Mucosa of gallbladder (tissue), 1 donor: ENCODE data around the gene BSPH1. TPM values are rescaled to one million over a fixed set of nuclear protein-coding genes. Genes with fewer than 3 reads are reported as not detected.
A peak's percentile ranks its signal among the peaks of the same experiment; 100 is the strongest.
"Not testable (repeated sequence)": the region's sequence is repeated elsewhere in the genome, so short reads cannot be mapped to it uniquely, and the experiment has no call there.

ENCODE experiments used
- DNase-seq: peaks from one replicate; pipeline ENCODE4 v3.0.0-alpha.2; 2020; ENCODE audit warnings: low spot score
- total RNA-seq: library from RNA; stranded (reverse); gene quantifications from one replicate; pipeline ENCODE4 v1.2.1, GENCODE V29; 2021
- donor health status: DM: no; HTN: no; CAD: no.

BSPH1 gene
- total RNA-seq, result not detected

DNA sequence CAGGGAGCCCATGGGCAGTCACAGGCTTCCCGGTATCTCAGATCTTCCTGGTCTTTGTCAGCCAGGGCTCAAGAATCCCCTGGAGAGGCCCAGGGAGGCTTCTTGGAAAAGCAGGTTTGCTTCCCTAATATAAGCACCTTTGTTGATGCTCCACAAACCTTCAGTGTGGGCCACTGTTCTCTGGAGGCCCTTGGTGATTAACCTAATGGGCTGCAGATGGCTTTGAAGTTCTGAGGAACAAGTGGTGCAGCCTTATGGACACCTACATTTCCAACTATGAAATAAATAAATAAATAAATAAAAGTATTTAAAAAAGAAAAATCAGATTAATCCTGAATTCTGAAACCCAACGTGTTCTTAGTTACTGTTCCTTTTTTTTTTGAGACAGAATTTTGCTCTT, at the start of gene BSPH1:
Gene BSPH1, minus strand, starts transcription at position 101 of the 400 bp plus-strand sequence. Its CDS starts 89 bp downstream, at position 12.
- DNase-seq, result no peak

DNA sequence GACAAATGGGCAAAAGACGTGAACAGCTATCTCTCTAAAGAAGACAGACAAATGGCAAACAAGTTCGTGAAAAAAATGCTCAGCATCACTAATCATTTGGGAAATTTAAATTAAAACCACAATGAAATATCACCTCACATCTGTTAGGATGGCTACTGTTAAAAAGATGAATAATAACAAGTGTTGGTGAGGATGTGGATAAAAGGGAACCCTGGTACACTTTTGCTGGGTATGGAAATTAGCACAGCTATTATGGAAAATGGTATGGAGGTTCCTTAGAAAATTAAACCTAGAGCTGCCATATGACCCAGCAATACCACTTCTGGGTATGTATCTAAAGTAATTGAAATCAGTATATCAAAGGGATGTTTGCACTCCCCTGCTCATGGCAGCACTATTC, 44.8 kb upstream of the BSPH1 start:
- DNase-seq, result no peak

- DNase-seq, result no peak
Measured at GRCh38 chr19:48033604-48034003, 41.6 kb upstream of the BSPH1 start.

- no peak for DNase-seq
Measured at GRCh38 chr19:48030073-48030472, 38.1 kb upstream of the BSPH1 start.

DNA sequence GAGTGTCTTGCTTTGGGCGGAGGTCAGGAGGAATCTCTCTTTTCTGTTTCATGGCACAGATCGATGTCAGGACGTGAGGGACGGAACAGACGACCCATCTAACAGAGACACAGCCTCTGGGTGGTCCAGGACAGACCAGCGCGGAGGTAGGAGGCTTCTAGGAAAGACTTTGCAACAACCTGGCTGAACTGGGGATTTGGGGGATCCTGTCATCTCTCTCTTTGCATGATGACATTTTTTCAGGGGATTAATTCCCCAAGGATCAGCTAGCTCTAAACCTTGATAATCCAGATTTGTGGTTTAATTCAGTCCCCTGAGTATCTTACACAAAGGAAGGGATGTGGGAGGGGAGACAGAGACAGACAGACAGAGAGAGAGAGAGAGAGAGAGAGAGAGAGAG, 37.5 kb upstream of the BSPH1 start:
- DNase-seq, result no peak

DNA sequence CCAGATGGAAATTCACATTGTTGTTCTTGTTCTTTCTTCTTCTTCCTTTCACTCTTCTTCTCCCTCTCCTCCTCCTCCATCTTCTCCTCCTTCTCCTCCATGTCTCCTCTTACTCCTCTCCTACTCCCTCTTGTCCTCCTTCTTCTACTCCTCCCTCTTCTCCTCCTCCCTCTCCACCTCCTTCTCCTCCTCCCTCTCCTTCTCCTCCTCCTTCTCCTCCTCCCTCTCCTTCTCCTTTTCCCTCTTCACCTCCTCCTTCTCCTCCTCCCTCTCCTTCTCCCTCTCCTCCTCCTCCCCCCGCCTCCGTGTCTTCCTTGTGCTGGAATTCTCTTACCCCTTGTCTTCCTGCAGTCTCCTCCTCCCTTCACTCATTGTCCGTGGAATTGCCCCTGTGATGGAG, 33.5 kb upstream of the BSPH1 start:
- DNase-seq, result no peak

DNA sequence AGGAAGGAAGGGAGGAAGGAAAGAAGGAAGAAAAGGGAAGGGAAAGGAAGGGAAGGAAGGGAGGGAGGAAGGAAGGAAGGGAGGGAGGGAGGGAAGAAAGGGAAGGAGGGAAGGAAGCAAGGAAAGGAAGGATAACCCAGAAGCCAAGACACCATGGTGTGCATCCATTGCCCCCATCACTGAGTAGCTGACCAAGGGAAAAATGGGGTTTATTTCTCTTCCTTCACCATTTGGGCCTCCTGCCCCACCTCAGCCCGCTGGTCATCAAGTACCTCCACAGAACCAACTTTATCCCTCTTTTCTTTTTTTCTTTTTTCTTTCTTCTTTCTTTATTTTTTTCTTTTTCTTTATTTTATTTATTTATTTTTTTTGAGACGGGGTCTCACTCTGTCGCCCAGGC, 31.5 kb upstream of the BSPH1 start:
- no peak for DNase-seq

GRCh38 chr19:48023011-48023410, 31.0 kb upstream of the BSPH1 start:
- DNase-seq, result no peak

GRCh38 chr19:48020686-48021085, 28.7 kb upstream of the BSPH1 start:
- DNase-seq, result no peak

DNA sequence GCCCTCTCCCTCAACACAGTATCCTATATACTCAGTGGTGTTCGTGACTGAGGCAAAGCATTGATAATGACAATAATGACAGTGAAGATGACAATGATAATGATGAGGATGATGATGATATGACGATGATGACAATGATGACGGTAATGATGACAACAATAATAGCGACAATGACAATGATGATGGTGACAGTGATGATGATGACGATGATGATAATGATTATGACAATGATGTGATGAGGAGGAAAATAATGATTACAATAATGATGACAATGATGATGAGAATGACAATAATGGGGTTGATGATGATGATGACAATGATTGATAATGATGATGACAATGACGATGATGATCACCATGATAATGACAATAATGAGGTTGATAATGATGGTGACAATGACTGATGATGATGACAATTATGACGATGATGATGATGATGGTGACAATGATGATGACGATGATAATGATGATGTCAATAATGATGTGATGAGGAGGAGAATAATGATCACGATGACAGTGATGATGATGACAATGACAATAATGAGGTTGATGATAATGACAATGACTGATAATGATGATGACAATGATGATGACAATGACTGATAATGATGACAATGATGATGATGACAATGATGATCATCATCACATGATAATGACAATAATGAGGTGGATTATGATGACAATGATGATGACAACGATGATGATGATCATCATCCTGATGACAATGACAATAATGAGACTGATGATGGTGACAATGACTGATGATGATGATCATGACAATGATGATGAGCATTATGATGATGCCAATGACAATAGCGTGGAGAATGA, 19.2 kb upstream of the BSPH1 start:
- no peak for DNase-seq

DNA sequence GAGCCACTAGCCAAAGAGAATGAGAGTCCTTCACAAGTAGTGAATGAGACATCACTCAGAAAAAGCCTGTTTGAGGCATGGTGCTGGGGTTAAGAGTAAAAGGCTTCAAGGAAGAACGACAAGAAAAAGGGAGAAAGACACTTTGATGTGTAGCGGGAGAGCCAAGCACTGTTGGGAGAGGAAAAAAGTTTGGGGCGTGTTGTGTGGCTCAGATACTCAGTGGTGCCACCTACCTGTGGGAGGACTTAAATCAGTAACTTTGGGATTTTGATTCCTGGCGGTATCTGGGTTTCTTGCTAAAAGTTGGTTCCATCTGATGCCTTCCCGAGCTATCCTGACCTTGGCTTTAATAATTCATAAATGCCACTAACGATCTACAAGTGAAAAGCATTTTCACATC, 14.8 kb upstream of the BSPH1 start:
- DNase-seq, result no peak

- no peak for DNase-seq
Measured at GRCh38 chr19:48004236-48004635, 12.3 kb upstream of the BSPH1 start.

DNA sequence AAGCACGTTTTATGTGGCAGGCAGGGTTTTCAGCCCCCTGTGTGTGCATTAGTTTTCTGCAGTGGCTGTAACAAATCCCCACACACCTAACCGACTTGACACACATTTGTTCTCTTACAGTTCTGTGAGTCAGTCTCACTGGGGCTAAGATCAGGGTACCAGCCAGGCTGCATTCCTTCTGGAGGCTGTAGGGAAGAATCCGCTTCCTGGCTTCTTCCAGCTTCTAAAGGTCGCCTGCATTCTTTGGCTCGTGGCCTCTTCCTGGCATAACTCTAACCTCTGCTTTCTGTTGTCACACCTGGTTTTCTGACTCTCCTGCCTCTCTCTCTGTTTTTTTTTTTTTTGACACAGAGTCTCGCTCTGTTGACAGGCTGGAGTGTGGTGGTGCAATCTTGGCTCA, 8.9 kb upstream of the BSPH1 start:
- DNase-seq, result no peak

DNA sequence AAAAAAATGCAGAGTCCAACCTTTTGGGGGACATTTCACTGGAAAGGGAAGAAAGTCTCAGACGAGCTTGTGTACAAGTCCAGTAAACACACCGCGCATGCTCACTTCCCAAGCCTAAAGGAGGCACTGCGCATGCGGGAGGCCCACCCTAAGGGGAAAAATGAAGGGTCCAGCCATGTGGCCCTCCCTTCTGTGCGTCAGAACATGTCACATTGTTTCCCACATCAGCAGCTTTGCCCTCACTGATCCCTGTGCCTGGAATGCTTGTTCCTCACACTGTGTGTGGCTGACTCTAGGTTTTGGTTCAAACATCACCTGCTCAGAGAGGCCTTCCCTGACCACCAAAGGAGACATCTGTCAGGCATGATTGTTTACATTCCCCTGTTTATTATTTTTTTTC, 6.8 kb upstream of the BSPH1 start:
- DNase-seq, result no peak

DNA sequence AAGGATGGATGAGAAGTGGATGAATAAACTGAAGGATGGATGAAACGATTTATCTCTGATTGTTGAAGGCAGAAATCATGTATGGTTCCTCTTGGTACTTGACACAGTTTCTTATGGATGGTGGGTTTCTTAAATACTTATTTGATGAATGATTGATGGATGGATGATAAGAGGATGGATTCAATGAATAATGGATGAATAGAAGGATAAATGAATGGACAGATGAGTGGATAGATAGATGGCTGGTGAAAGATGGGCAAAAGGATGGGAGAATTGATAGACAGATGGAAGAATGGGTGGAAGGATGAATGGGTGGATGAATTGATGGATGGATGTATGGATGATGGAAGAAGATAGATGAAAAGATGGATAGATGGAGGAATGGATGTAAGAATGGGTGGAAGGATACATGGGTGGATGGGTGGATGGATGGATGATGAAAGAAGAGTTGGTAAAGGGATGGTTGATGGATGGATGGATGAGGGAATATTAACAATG, 4.3 kb upstream of the BSPH1 start:
- DNase-seq, result no peak

- DNase-seq, result no peak
Measured at GRCh38 chr19:47994209-47994802, 2.3 kb upstream of the BSPH1 start, which contains the start of gene ELSPBP1. ELSPBP1 (plus strand) TSS chr19:47994632; CDS start chr19:48008668, 14,036 bp downstream.

- no peak for DNase-seq
Measured at GRCh38 chr19:47991191-47991808, 670 bp downstream of the BSPH1 start.

DNA sequence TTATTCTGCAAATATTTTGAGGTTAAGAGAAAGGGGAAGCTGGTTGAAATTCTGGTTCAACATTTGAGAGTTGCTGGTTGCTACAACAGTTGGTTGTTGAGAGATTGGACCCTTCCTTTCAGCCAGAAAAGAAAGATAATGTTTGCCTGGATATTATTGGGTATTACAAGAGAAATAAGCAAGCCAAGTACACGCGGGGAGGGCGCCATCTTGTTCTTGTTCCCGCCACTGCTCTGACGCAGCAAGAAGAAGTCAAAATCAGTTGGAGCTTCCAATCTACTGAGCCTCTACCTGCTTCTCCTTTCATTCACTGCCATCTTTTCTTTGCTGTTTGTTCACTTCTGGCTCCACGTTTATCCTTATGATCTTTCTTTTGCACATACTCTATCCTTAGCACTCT, 18.4 kb downstream of the BSPH1 start:
- DNase-seq, result no peak

GRCh38 chr19:47955936-47956335, 36.0 kb downstream of the BSPH1 start:
- DNase-seq, result not testable (repeated sequence)

DNA sequence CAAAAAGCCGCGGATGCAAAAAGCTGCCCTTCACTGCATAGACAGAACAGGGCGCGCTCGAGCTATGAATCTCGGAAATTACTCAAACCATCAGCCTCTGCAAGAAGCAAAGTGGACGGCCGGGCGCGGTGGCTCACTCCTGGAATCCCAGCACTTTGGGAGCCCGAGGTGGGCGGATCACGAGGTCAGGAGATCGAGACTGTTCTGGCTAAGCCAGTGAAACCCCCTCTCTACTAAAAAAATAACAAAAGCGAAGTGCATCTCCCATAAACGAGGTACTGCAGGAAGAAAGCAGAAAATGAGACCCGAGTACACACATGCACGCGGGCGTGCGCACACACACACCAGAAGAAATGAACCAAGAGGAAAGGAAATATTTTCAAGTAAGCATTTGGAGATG, 39.8 kb downstream of the BSPH1 start:
- DNase-seq, result not testable (repeated sequence)

GRCh38 chr19:47949852-47950521, 42.0 kb downstream of the BSPH1 start:
- DNase-seq, result peak; percentile 30

DNA sequence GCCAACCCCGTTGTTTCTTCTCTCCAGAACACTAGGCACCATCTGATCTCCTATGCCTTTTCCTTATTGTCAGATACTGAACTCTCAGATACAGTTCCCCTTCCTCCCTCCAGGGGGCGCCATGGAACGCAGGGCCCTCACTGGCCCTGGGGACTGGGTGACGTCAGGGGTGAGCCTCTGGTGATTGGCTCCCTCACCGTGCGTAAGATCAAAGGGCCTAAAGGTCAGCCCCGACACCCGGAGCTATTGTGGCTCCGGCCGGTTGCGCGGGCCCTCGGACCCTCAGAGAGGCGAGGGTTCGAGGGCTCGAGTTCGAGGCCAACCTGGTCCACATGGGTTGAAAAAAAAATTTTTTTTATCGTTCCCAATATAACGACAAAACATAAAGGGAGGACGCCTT, 63.4 kb downstream of the BSPH1 start:
- not testable (repeated sequence) for DNase-seq
